ENCODE results near the gene GATA6.

The GATA6 gene

DNA sequence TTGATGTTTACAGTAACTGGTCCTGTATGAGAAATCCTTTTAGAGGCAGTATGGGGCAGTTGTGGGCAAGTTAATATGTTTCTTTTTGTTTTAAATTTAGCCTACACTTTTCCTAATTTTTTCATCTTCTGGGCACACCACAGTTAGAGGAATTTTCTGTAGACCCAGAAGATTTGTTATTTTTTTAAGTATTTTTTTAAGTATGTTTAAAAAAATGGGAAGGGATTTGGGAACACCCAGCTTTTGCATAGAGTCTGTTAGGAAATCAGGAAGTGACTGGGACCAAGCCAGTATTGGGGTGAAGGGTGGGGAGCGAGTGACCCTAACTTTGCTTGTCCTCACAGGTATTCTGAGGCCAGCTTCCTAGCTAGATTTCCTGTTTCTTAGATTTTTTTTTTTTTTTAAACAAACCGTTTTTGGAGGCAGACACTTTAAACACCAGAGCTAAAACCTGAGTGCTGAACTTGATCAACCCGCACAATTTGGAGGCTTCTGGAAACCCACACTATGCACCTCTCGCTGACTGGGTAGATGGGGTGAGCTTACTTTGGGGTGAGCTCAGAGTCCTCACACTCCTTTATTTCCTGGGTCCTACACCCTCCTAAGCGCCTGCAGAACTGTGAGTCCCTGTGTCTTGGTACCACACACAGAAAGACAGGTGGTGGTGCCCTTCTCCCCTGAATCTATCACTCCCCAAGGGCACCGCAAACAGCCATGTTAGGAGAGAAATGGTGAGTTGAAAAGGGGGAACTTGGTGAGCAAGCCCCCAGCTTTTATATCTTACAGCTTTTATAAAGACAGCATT is 5.2 kb downstream of the GATA6 start:
- Histone ChIP-seq H3K27ac (no peak overlapping the region), H3K36me3 (peaks cover 0 to 24% (median 14%) of the 10 kb centered on the region in 11 experiments; a peak in 17 of 22 replicates), H3K9ac (no peak overlapping the region), H3K27me3 (peaks cover 0 to 15% (median 6%) of the 10 kb centered on the region in 11 experiments; a peak in 8 of 22 replicates), H3K4me3 (no peak overlapping the region), H4K20me1 (peaks cover 0 to 31% (median 0%) of the 10 kb centered on the region in 11 experiments; a peak in 9 of 22 replicates), H3K4me2 (peak overlapping the region in 5 of 11 experiments; percentile 7 to 34 (median 17); a peak in 6 of 22 replicates), H3K4me1 (peaks cover 5 to 17% (median 10%) of the 10 kb centered on the region in 10 experiments; a peak in 17 of 20 replicates), H3K9me3 (replicated peaks in 1 of 11) (peaks cover 0 to 18% (median 13%) of the 10 kb centered on the region in 11 experiments; a peak in 16 of 22 replicates)
- TF ChIP-seq Cebpa-rat (IDR thresholded peaks at IDR 0.05) = no peak

DNA sequence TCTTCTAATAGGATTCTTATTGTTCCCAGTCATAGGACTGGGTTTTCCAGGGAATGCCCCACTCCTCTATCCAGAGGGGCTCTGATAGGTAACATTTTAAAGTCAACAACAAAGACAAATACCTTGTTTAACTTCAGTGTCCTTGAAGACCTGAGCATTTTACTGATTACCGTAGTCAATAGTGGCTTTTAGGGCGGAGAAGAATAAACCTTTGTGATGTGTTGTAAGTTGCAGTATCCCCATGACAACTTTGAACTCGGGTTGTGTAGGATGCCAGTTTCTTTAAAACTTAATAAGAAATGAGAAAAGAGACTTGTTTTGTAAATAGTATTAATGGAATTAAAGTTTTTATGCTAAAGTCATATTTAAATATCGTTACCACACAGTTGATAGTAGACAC is 6.0 kb downstream of the GATA6 start:
- H3K27me3 ChIP-seq = peaks cover 0 to 9% (median 2%) of the 10 kb centered on the region in 11 experiments; a peak in 8 of 22 replicates
- H3K4me3 ChIP-seq = no peak overlapping the region
- TF ChIP-seq Cebpa-rat (IDR thresholded peaks at IDR 0.05) = no peak

GRCh38 chr18:22176420-22177326 is 7.3 kb downstream of the GATA6 start:
- Histone ChIP-seq H3K9me3 (replicated peaks in 1 of 11) (peaks cover 0 to 14% (median 8%) of the 10 kb centered on the region in 11 experiments; a peak in 16 of 22 replicates), H3K9ac (no peak overlapping the region), H3K27ac (no peak overlapping the region), H3K4me3 (no peak overlapping the region), H3K36me3 (peaks cover 0 to 32% (median 14%) of the 10 kb centered on the region in 11 experiments; a peak in 17 of 22 replicates), H3K4me2 (no peak overlapping the region), H4K20me1 (peaks cover 0 to 23% (median 0%) of the 10 kb centered on the region in 11 experiments; a peak in 9 of 22 replicates), H3K4me1 (peaks cover 0 to 12% (median 3%) of the 10 kb centered on the region in 10 experiments; a peak in 8 of 20 replicates), H3K27me3 (no peaks in the 10 kb centered on the region)
- no peak for TF ChIP-seq Cebpa-rat (IDR thresholded peaks at IDR 0.05)

More for the DNA sequence above, 6.0 kb downstream of the GATA6 start:
- Histone ChIP-seq H3K4me1 (peaks cover 5 to 17% (median 10%) of the 10 kb centered on the region in 10 experiments; a peak in 17 of 20 replicates), H4K20me1 (peaks cover 0 to 31% (median 0%) of the 10 kb centered on the region in 11 experiments; a peak in 9 of 22 replicates), H3K9me3 (replicated peaks in 1 of 11) (peaks cover 0 to 18% (median 13%) of the 10 kb centered on the region in 11 experiments; a peak in 16 of 22 replicates), H3K36me3 (peaks cover 0 to 24% (median 14%) of the 10 kb centered on the region in 11 experiments; a peak in 17 of 22 replicates), H3K4me2 (no peak overlapping the region), H3K9ac (no peak overlapping the region), H3K27ac (no peak overlapping the region)

DNA sequence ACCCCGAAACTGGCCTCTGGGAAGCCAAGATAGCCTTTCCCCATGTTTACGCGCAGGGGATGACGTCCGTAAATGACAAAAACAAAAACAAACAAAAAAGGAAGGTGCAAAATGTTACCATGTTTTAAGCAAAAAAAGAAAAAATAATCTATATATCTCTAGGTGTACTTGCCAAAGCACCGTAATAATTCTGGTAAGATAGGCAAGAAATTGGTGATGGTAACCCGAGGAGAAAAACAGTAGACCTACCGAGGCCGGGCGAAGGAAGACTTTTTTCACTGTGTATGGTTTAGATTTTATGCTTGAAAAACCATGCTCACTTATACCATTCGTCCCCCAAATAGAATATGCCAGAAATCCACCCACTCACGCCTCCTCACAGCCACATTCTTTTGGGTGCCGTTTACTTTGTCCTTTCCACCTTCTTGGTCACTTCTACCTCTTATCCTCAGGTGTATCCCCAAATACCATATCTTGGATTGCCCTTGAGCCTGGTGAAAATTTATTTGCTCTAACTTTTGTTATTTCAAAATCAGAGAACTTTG is 8.0 kb downstream of the GATA6 start:
- Histone ChIP-seq H3K4me1 (peaks cover 0 to 12% (median 3%) of the 10 kb centered on the region in 10 experiments; a peak in 8 of 20 replicates), H3K4me2 (no peak overlapping the region), H3K27ac (no peak overlapping the region), H4K20me1 (peaks cover 0 to 19% (median 0%) of the 10 kb centered on the region in 11 experiments; a peak in 8 of 22 replicates), H3K4me3 (no peak overlapping the region), H3K27me3 (no peaks in the 10 kb centered on the region), H3K9ac (no peak overlapping the region), H3K36me3 (peaks cover 0 to 39% (median 18%) of the 10 kb centered on the region in 11 experiments; a peak in 18 of 22 replicates), H3K9me3 (replicated peaks in 1 of 11) (peaks cover 0 to 11% (median 8%) of the 10 kb centered on the region in 11 experiments; a peak in 15 of 22 replicates)
- TF ChIP-seq Cebpa-rat (IDR thresholded peaks at IDR 0.05) = no peak

GRCh38 chr18:22179174-22179573 is 9.8 kb downstream of the GATA6 start:
- Histone ChIP-seq H3K4me1 (peaks cover 0 to 9% (median 2%) of the 10 kb centered on the region in 10 experiments; a peak in 7 of 20 replicates), H3K9ac (no peak overlapping the region), H3K27me3 (no peaks in the 10 kb centered on the region), H3K4me2 (no peak overlapping the region), H4K20me1 (peaks cover 0 to 3% (median 0%) of the 10 kb centered on the region in 11 experiments; a peak in 1 of 22 replicates), H3K36me3 (peaks cover 0 to 56% (median 24%) of the 10 kb centered on the region in 11 experiments; a peak in 18 of 22 replicates), H3K9me3 (replicated peaks in 1 of 11) (peaks cover 0 to 11% (median 8%) of the 10 kb centered on the region in 11 experiments; a peak in 15 of 22 replicates), H3K27ac (no peak overlapping the region), H3K4me3 (no peak overlapping the region)
- TF ChIP-seq Cebpa-rat (IDR thresholded peaks at IDR 0.05) = no peak

DNA sequence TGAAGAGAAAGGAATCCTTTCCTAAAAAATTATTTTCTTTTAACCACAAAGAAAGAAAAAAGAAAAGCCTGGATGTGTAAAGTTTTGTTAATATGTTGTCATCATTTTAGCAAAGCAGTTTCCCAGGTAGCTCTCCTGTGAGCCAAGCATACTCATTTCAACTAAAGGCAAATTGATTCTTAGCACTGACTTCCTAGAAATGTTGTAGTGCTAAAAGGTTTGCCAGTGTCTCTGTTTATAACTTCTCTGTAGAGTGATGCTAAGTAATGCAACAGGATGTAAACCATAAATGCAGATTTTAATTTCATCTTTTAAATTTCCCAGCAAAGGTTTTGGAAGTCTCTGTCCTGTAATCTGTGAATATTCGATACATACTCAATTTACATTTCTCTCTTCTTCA is 10.2 kb downstream of the GATA6 start:
- Histone ChIP-seq H4K20me1 (no peaks in the 10 kb centered on the region), H3K4me1 (peaks cover 0 to 4% (median under 1%) of the 10 kb centered on the region in 10 experiments; a peak in 7 of 20 replicates), H3K9ac (no peak overlapping the region), H3K27me3 (no peaks in the 10 kb centered on the region), H3K36me3 (peaks cover 0 to 61% (median 28%) of the 10 kb centered on the region in 11 experiments; a peak in 18 of 22 replicates), H3K4me3 (no peak overlapping the region), H3K4me2 (no peak overlapping the region), H3K9me3 (replicated peaks in 1 of 11) (peaks cover 0 to 11% (median 8%) of the 10 kb centered on the region in 11 experiments; a peak in 15 of 22 replicates), H3K27ac (no peak overlapping the region)
- TF ChIP-seq Cebpa-rat (IDR thresholded peaks at IDR 0.05) = no peak

GRCh38 chr18:22180722-22181121 is 11.3 kb downstream of the GATA6 start:
- H4K20me1 ChIP-seq = no peaks in the 10 kb centered on the region
- H3K9me3 ChIP-seq (replicated peaks in 1 of 11) = peaks cover 0 to 11% (median 8%) of the 10 kb centered on the region in 11 experiments; a peak in 15 of 22 replicates
- peaks cover 0 to 72% (median 39%) of the 10 kb centered on the region in 11 experiments; a peak in 19 of 22 replicates for H3K36me3 ChIP-seq
- no peak overlapping the region for H3K9ac ChIP-seq
- H3K27me3 ChIP-seq = no peaks in the 10 kb centered on the region
- H3K27ac ChIP-seq = no peak overlapping the region
- H3K4me3 ChIP-seq = no peak overlapping the region
- no peaks in the 10 kb centered on the region for H3K4me1 ChIP-seq
- no peak overlapping the region for H3K4me2 ChIP-seq
- TF ChIP-seq Cebpa-rat (IDR thresholded peaks at IDR 0.05) = no peak

All from BLaER1 treated with 17β-estradiol and CSF1 and Interleukin-3, amounts not matched to agents 10 nM and 100 nM (cell line).